ENCODE data around the gene BRCA2.

GRCh38 chr13:32334671-32335070, 19.4 kb downstream of the BRCA2 start:
- TF ChIP-seq CTCF (IDR thresholded peaks at IDR 0.05) (no peak), POLR2A (IDR thresholded peaks at IDR 0.05) (no peak)
